B cell (primary cell): ENCODE results near the gene DNM1. TPM values are rescaled to one million over a fixed set of nuclear protein-coding genes. Genes with fewer than 3 reads are reported as not detected.
A peak's percentile ranks its signal among the peaks of the same experiment; 100 is the strongest.

Experiments used
- ATAC-seq: fragments of 200-7000 bp; cut with Tn5 transposase; one replicate; pipeline ENCODE4 v1.10.0; 2021; ENCODE audit warnings: low read depth, mild to moderate bottlenecking, moderate number of reproducible peaks, moderate library complexity
- CTCF ChIA-PET: fragments of 350-600 bp; sonication (Branson Sonifier 250); formaldehyde crosslinking; loops from one replicate; lab custom pipeline; 2021; ENCODE audit warnings: antibody characterized with exemption, inconsistent platforms; lab: Charles Lee
- POLR2A ChIA-PET: fragments of 350-600 bp; sonication (Branson Sonifier 250); formaldehyde crosslinking; loops from one replicate; lab custom pipeline; 2021; ENCODE audit warnings: antibody characterized with exemption; lab: Charles Lee
- DNase-seq: peaks from one replicate; pipeline ENCODE4 v3.0.0; 2013
- H2AFZ ChIP-seq: 2 replicates; pipeline ENCODE4 v1.6.1; 2012; ENCODE audit warnings: mild to moderate bottlenecking, low read depth, low read length; ENCODE audit not compliant: insufficient read depth, poor library complexity, severe bottlenecking
- H3K27ac ChIP-seq, 2 donors: 1 replicate in 1 of 2; 2 replicates in 1 of 2; pipeline ENCODE4 v1.5.1; 2012 to 2013; ENCODE audit warnings: low read length in 2 of 2, mild to moderate bottlenecking in 2 of 2, moderate library complexity in 1 of 2
- H3K27me3 ChIP-seq, 4 experiments: fragments of 200-600 bp in 1 of 4; sonication (generic) in 1 of 4; replicated peaks in 1 of 4; 1 replicate in 2 of 4; 2 replicates in 2 of 4; pipeline versions ENCODE4 v1.6.1 to v1.7.0; 2013 to 2016; ENCODE audit warnings: low read length in 3 of 4, mild to moderate bottlenecking in 2 of 4, mixed read lengths in 1 of 4, moderate library complexity in 1 of 4; ENCODE audit not compliant: insufficient read depth in 4 of 4, control insufficient read depth in 3 of 4; ENCODE audit errors: control extremely low read depth in 1 of 4
- H3K36me3 ChIP-seq, 2 experiments: replicated peaks in 1 of 2; 1 replicate in 1 of 2; 2 replicates in 1 of 2; pipeline versions ENCODE4 v1.6.1 to v1.7.1; 2013; ENCODE audit warnings: low read length in 1 of 2; ENCODE audit not compliant: insufficient read depth in 2 of 2, control insufficient read depth in 1 of 2; ENCODE audit errors: control extremely low read depth in 1 of 2, extremely low read depth in 1 of 2
- H3K4me1 ChIP-seq, 2 donors: fragments of 200-600 bp in 1 of 2; sonication (generic) in 1 of 2; 1 replicate in 1 of 2; 2 replicates in 1 of 2; pipeline versions ENCODE4 v1.5.1 to v1.6.1; 2013 to 2017; ENCODE audit warnings: low read length in 2 of 2; ENCODE audit not compliant: control insufficient read depth in 2 of 2, insufficient read depth in 2 of 2
- H3K4me2 ChIP-seq: replicated peaks from 2 replicates; pipeline ENCODE3; 2012; ENCODE audit warnings: mild to moderate bottlenecking, low read depth, low read length; ENCODE audit not compliant: poor library complexity, severe bottlenecking
- H3K4me3 ChIP-seq, 5 experiments: fragments of 200-600 bp in 1 of 5; sonication (generic) in 1 of 5; 1 replicate in 3 of 5; 2 replicates in 2 of 5; pipeline versions ENCODE4 v1.5.1 to v1.7.0; 2011 to 2016; ENCODE audit warnings: low read length in 4 of 5, mild to moderate bottlenecking in 4 of 5, low read depth in 2 of 5, control low read depth in 1 of 5, moderate library complexity in 1 of 5; ENCODE audit not compliant: insufficient read depth in 1 of 5; ENCODE audit errors: control extremely low read depth in 1 of 5, extremely low read depth in 1 of 5
- H3K79me2 ChIP-seq: fragments of 200-600 bp; sonication (generic); one replicate; pipeline ENCODE4 v1.6.0; 2016; ENCODE audit warnings: low read length; ENCODE audit not compliant: control insufficient read depth, insufficient read depth
- H3K9ac ChIP-seq: fragments of 200-600 bp; sonication (generic); 2 replicates; pipeline ENCODE4 v1.6.1; 2017; ENCODE audit warnings: mild to moderate bottlenecking, low read length, moderate library complexity
- H3K9me3 ChIP-seq, 3 donors: one replicate each; pipeline versions ENCODE4 v1.6.1 to v1.7.1; 2013; ENCODE audit warnings: low read length in 2 of 3; ENCODE audit not compliant: control insufficient read depth in 2 of 3, insufficient read depth in 1 of 3; ENCODE audit errors: control extremely low read depth in 1 of 3
- H4K20me1 ChIP-seq: 2 replicates; pipeline ENCODE4 v1.6.0; 2012; ENCODE audit warnings: mild to moderate bottlenecking, low read length; ENCODE audit not compliant: insufficient read depth, control insufficient read depth, poor library complexity, severe bottlenecking
- H3K27ac Mint-ChIP-seq: one replicate; pipeline ENCODE4 v1.8.0; 2021; ENCODE audit warnings: mixed read lengths
- H3K27me3 Mint-ChIP-seq: one replicate; pipeline ENCODE4 v1.8.0; 2021; ENCODE audit warnings: mixed read lengths
- H3K4me1 Mint-ChIP-seq: one replicate; pipeline ENCODE4 v1.8.0; 2021; ENCODE audit warnings: mixed read lengths
- H3K4me3 Mint-ChIP-seq: one replicate; pipeline ENCODE4 v1.8.0; 2021; ENCODE audit warnings: mixed read lengths
- H3K9me3 Mint-ChIP-seq: one replicate; pipeline ENCODE4 v1.8.0; 2022; ENCODE audit warnings: mixed read lengths; ENCODE audit not compliant: insufficient read depth
- CTCF ChIP-seq: fragments of 200-600 bp; IDR thresholded peaks from one replicate; pipeline ENCODE4 v1.8.0; 2022; ENCODE audit warnings: antibody characterized with exemption, mild to moderate bottlenecking
- EZH2 ChIP-seq: IDR thresholded peaks from 2 replicates; pipeline ENCODE4 v1.6.1; 2012; ENCODE audit warnings: borderline replicate concordance, low read depth, mild to moderate bottlenecking, moderate library complexity, low read length; ENCODE audit not compliant: insufficient read depth, poor library complexity, severe bottlenecking
- WGBS: methylation state at CpG from one replicate; pipeline ENCODE4 v1.1.5; 2013; ENCODE audit warnings: missing lambda C conversion rate; ENCODE audit not compliant: insufficient coverage; 5-methylcytosine and 5-hydroxymethylcytosine counted together
- intact Hi-C: fragments of 100-400 bp; cut with micrococcal nuclease; formaldehyde crosslinking; loops from one replicate; pipeline ENCODE4 v1.10.0; 2022
- polyA plus RNA-seq: library from polyadenylated mRNA; depleted of rRNA; stranded (reverse); fragments of >200 nt; gene quantifications from 2 replicates; pipeline ENCODE4 v1.2.3, GENCODE V29; 2012
- total RNA-seq, 2 donors: library from RNA; stranded (reverse); fragments of 120-200 nt in 1 of 2; gene quantifications; 1 replicate in 1 of 2; 2 replicates in 1 of 2; pipeline versions ENCODE4 v1.2.3 to v1.2.4, GENCODE V29; 2013 to 2022

The DNM1 gene
- total and polyA plus RNA-seq, 2 donors (not counting 1 experiment from before 2014, with no cell fraction given) = 0.63 to 1.3 TPM

- intact Hi-C loops = loop anchor here (1.0 kb wide), 3 partner anchors 31 to 180 kb away; partner anchors contain the start of genes CIZ1 and SLC27A4
- Mint-ChIP-seq H3K27me3 (no peaks in the 10 kb centered on the region), H3K9me3 (no peaks in the 10 kb centered on the region), H3K4me1 (peaks cover 12% of the 10 kb centered on the region), H3K4me3 (peak overlapping the region; percentile 83), H3K27ac (peak overlapping the region; percentile 87)
- CTCF ChIA-PET = interaction anchor here (1.2 kb wide), 1 partner anchor 30 kb away, joined by 3 read pairs; the partner anchor contains the start of gene CIZ1
- POLR2A ChIA-PET = interaction anchor here (1.0 to 2.5 kb wide), 5 partner anchors 9 to 90 kb away, joined by 3 to 11 read pairs (median 3); partner anchors contain the start of gene CIZ1
- Histone ChIP-seq H3K27me3 (no peaks in the 10 kb centered on the region), H3K9me3 (no peaks in the 10 kb centered on the region), H3K36me3 (peaks cover 0 to 12% of the 10 kb centered on the region in 2 experiments), H2AFZ (peak overlapping the region; percentile 98), H3K27ac (peak overlapping the region; percentile 55 to 65), H3K4me3 (peak overlapping the region; percentile 70 to 99 (median 86)), H3K79me2 (peaks cover 14% of the 10 kb centered on the region), H4K20me1 (no peaks in the 10 kb centered on the region), H3K9ac (peak overlapping the region; percentile 93), H3K4me2 (peak overlapping the region; percentile 100), H3K4me1 (peaks cover 6 to 17% of the 10 kb centered on the region in 2 donors)
- TF ChIP-seq EZH2 (no peak), CTCF (no peak)
- no peak for ATAC-seq
- no peak for DNase-seq
- WGBS = 0% methylated on average over 21 of the region's 23 CpGs
These were observed 42.6 kb upstream of the DNM1 start for GRCh38 chr9:128160603-128160987.

- TF ChIP-seq EZH2 = no peak
- no peak for TF ChIP-seq CTCF
- H3K27me3 ChIP-seq = no peaks in the 10 kb centered on the region
- Mint-ChIP-seq H3K9me3 (no peaks in the 10 kb centered on the region), H3K27me3 (no peaks in the 10 kb centered on the region), H3K4me1 (peaks cover 12% of the 10 kb centered on the region), H3K27ac (no peak overlapping the region), H3K4me3 (peak overlapping the region; percentile 83)
- CTCF ChIA-PET = interaction anchor here (0.6 to 1.4 kb wide), 3 partner anchors 29 to 176 kb away, joined by 4 to 5 read pairs (median 4); partner anchors contain the start of gene CIZ1
- 98% methylated on average over 7 of the region's 13 CpGs for whole genome bisulfite sequencing
- H3K36me3 ChIP-seq = peaks cover 0 to 16% of the 10 kb centered on the region in 2 experiments
- POLR2A ChIA-PET = interaction anchor here (0.6 to 2.5 kb wide), 4 partner anchors 8 to 257 kb away, joined by 3 to 11 read pairs (median 4); partner anchors contain the start of genes CIZ1, GOLGA2 and SWI5
- ATAC-seq (no peak), DNase-seq (no peak)
- H3K79me2 ChIP-seq = peaks cover 14% of the 10 kb centered on the region
- intact Hi-C loops = no loop called here
- H3K4me2 ChIP-seq = peak overlapping the region; percentile 100
- no peaks in the 10 kb centered on the region for H4K20me1 ChIP-seq
- H3K9ac ChIP-seq = peak overlapping the region; percentile 93
- peak overlapping the region in 2 of 5 experiments; percentile 86 to 99 for H3K4me3 ChIP-seq
- H3K27ac ChIP-seq = no peak overlapping the region
- peaks cover 6 to 17% of the 10 kb centered on the region in 2 donors for H3K4me1 ChIP-seq
- no peak overlapping the region for H2AFZ ChIP-seq
- H3K9me3 ChIP-seq = no peaks in the 10 kb centered on the region
These were observed 41.8 kb upstream of the DNM1 start for GRCh38 chr9:128161215-128161902.
